RCC 7860 (cell line): ENCODE data around the gene ZBTB16.

Experiments used
- DNase-seq: peaks from one replicate; pipeline ENCODE4 v3.0.0-alpha.2; 2015; ENCODE audit warnings: low spot score
- FAIRE-seq: peaks from 2 replicates; lab custom pipeline; 2012; peaks lifted over from hg19 to GRCh38; lab: Jason Lieb, UNC

Gene ZBTB16

DNA sequence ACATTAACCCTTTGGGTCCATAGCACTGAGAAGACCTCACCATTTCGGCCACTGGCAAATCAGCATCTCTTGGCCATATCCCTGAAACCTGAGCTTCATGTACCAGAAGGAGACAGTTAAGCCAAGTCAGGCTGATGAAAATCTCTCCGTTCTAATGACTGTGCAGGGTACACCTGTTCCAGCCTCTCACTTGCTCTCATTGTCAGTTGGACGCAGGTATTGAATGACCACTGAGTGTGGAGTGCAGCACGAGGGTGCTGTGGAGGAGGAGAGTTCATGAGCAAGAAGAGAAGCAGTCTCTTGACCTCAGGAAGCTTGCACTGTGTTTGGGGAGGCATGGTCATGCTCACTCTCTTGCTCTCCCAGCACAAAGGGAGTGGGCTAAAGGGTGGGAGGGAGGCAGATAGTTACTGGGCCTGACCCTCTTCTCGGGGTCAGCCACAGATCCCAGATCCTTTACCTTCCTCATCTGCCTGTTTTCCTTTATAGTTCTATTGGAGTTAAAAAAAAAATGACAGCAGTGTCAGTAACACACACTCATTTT lies 65.2 kb downstream of the ZBTB16 start:
- no peak for FAIRE-seq
- DNase-seq, result no peak

- DNase-seq, result no peak
- FAIRE-seq, result no peak
Measured at GRCh38 chr11:114125531-114125930, 66.0 kb downstream of the ZBTB16 start.

DNA sequence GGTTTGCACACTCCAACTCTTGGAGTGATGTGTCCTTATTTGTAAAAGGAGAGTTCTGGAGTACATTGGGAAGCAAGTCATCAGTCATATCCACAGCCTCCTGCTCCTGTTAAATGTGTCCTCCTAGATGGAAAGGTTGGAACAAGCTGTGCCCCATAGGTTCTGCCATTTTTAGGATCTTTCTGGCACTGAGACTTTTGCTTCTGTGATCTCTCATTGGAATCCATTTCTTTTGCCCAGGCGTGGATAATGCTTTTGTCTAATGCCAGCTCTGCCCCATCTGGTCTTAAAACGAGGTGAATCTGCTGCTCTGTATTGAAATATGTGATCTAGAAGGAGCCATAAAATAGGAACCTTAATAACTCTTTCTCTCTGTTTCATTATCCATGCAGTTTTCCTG lies 66.4 kb downstream of the ZBTB16 start:
- FAIRE-seq (no peak), DNase-seq (no peak)

- FAIRE-seq, result no peak
- DNase-seq, result no peak
Measured at GRCh38 chr11:114128399-114128798, 68.9 kb downstream of the ZBTB16 start.

DNA sequence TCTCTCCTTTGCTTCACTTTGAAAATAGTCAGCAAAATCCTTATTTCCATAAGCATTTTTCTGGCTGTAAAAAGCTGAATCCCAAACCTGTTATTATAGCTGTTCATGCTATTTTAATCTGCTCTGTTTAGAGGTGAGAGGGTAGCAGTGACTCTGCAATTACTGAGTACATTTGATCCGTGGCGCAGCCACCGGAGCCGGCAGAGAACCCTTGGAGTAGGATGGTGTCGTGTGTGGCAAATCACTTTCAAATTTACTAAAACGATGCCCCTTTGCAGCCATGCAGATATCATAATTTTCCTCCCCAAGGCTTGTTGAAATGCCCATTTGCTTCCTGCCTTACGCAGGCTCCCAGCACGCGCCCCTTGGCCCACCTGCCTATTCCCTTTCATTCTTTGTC lies 69.6 kb downstream of the ZBTB16 start:
- DNase-seq (no peak), FAIRE-seq (no peak)

GRCh38 chr11:114129699-114130098 lies 70.2 kb downstream of the ZBTB16 start:
- FAIRE-seq (no peak), DNase-seq (no peak)

- no peak for FAIRE-seq
Measured at GRCh38 chr11:114130115-114130576, 70.6 kb downstream of the ZBTB16 start.

DNA sequence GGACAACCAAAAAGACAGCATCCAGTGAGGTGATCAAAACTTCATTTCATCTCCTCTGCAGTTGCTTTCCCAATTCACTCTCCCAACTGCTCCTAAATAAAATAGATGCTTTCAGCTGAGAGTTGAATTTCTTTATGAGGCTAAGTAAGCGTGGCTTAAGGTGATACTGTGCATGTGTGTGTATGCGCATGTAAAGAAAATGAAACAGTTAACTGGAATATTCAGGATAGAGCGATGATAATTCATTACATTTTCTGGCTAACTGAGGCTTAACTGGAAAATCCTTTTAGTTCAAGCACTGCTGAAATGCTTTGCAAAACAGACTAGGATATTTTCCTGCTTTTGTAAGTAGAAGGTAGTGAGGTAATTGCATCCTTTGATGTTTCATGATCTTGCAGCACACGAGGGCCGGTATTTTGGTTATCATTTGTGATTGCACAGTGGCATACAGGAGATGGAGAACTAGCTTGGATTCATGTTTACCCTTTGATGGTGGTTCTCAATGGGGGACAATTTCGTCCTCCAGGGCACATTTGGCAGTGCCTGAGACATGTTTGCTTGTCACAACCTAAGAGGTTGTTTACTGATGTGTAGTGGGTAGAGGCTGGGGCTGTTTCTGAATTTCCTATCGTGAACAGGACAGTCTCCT lies 71.2 kb downstream of the ZBTB16 start:
- FAIRE-seq, result no peak
- DNase-seq, result no peak

More at GRCh38 chr11:114130115-114130576, 70.6 kb downstream of the ZBTB16 start:
- no peak for DNase-seq

DNA sequence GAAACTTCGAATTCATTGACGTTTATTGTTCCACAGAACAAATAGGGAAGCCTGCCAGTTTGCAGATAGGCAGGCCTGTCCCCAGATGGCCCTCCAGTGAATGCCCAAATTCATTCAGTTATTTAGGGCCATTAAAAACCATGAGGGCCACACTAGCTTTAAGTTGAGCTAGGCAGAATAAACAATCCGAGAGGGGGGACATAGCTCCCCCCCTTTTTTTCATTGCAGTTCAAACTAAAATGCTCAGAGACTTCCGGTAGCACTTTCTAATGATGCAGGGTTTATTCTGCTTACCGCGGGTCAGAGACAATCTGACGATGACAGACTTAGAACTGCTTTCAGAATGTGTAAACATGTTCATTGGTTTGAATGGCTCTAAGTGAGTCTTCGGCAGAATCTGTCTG lies 72.0 kb downstream of the ZBTB16 start:
- no peak for DNase-seq
- no peak for FAIRE-seq

DNA sequence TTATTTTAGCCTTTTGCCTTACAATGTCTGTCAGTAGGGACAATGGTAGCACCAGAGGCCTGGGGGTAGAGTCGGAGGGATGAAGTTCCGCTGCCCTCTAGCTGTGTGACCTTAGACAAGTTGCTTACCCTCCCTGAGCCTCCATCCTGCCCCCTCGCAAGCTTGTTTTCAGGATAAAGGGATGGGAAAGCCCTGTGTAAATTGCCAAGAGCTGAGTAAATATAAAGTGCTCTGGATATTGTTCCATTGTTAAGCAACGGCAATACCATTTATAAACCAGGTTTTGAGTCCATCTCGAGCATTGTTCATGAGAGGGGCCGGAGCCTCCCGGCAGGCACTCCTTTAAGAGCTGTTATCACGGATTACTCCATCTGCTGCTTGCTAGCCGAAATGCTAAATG lies 72.9 kb downstream of the ZBTB16 start:
- DNase-seq (no peak), FAIRE-seq (no peak)

GRCh38 chr11:114132944-114133394 lies 73.5 kb downstream of the ZBTB16 start:
- DNase-seq (no peak), FAIRE-seq (no peak)

- no peak for FAIRE-seq
- DNase-seq, result no peak
Measured at GRCh38 chr11:114133548-114134329, 74.2 kb downstream of the ZBTB16 start.

GRCh38 chr11:114134870-114135269 lies 75.4 kb downstream of the ZBTB16 start:
- FAIRE-seq (no peak), DNase-seq (no peak)

DNA sequence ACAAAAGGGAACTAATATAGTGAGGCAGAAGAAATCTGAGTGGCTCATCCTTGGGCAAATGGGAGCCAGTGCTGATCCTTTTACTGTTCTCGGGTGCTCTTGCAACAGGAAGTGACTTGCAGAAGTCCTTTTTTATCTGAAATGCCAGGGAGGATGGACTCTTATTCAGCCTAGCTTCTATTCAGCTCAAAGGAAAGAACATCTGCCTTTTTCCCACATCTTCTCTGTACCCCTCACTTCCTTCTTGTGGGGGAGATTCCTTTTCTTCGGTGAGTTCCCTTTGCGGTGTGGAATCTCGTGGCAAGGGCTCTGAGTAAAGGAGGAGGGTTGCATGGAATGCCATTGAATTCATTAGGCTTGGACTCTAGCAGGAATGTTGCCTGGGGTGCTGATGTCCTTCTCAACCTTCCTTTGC lies 76.2 kb downstream of the ZBTB16 start:
- DNase-seq, result no peak

GRCh38 chr11:114136686-114137640 lies 77.5 kb downstream of the ZBTB16 start:
- no peak for FAIRE-seq
- DNase-seq, result no peak

More for the DNA sequence above, 76.2 kb downstream of the ZBTB16 start:
- no peak for FAIRE-seq

DNA sequence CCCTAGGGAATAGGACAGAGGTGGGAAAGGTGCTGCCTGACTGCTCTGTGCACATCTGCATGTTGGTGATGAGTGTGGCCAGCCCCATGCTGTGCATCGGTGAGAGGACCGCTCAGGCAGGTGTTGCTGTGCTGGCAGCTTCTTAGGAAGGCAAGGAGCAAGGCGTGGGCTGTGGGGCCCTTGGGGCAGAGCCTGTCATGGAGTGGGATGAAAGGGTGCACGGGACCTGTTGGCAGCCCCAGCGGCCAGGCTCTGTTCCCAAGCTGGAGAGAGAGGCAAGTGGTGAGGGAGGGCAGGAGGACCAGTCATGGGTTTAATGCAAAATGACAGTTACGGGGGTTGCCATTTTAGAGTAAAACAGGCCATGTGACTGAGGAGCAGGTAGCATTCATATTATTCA lies 78.3 kb downstream of the ZBTB16 start:
- FAIRE-seq, result no peak
- DNase-seq, result no peak

GRCh38 chr11:114138411-114138810 lies 78.9 kb downstream of the ZBTB16 start:
- DNase-seq (no peak), FAIRE-seq (no peak)

- FAIRE-seq (no peak), DNase-seq (no peak)
Measured at GRCh38 chr11:114140826-114141225, 81.3 kb downstream of the ZBTB16 start.

DNA sequence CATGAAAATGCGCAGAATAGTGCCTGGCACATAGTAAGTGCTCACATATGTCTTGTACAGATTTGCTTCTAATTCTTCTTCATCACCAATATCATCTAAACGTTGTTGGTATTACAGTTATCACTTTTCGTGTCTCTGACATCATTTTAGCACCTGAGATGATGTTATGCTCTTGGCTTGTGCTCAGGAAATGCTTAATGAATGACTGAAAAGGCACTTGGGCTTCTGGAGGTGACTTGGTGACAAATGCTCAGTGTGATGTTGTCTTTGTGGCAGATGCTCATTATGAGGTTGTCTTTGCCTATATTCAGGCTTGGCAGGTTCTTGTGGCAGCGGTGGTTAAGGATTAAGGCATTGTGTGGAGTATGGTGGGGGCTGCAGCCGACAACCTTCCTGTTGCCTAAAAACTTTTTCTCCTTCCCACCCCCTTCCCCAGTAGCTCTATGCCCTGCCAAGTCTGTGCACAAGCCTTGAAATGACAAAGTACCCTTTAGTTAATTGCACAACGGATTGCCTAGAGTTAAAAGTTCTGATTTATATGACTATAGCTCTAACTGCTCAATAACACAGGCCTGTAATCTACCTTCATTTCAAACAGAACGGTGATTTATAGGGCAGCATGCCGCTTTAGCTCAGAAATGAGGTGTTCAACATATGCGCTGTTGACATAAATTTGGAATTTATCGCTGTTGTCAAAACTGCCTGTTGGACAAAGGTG lies 82.5 kb downstream of the ZBTB16 start:
- no peak for FAIRE-seq

GRCh38 chr11:114142707-114143106 lies 83.2 kb downstream of the ZBTB16 start:
- no peak for DNase-seq
- no peak for FAIRE-seq

More for the DNA sequence above, 82.5 kb downstream of the ZBTB16 start:
- no peak for DNase-seq
